Activated T-helper 1 cell treated with anti-CD3 and anti-CD28 coated beads, Interleukin-2, amount 50 U/mL, for 16 hours (primary cell): Measurements from ENCODE around the gene HOXA9.

Experiments used
- DNase-seq, 2 donors: peaks; one replicate each; pipeline ENCODE4 v3.0.0-alpha.2; 2020; ENCODE audit warnings: low read depth in 1 of 2, low spot score in 1 of 2

HOXA9 gene

DNA sequence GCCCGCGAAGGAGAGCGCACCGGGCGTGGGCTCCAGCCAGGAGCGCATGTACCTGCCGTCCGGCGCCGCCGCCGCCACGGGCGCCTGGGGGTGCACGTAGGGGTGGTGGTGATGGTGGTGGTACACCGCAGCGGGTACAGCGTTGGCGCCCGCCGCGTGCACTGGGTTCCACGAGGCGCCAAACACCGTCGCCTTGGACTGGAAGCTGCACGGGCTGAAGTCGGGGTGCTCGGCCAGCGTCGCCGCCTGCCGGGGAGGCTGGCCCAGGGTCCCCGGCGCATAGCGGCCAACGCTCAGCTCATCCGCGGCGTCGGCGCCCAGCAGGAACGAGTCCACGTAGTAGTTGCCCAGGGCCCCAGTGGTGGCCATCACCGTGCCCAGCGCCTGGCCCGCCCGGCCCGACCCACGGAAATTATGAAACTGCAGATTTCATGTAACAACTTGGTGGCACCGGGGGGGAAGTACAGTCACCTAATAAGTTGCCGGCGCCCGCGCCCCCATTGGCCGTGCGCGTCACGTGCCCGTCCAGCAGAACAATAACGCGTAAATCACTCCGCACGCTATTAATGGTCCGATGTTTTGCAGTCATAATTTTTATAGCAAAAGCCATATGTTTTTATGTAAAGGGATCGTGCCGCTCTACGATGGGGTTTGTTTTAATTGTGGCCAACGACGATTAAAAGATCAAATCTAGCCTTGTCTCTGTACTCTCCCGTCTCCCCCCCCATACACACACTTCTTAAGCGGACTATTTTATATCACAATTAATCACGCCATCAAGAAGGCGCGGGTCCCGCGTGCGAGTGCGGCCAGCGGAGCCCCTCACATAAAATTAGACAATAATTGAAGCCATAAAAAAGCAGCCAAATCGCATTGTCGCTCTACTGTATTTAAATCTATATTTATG, at the start of gene HOXA9:
HOXA9 (minus strand) TSS at position 449 of the 907 bp plus-strand sequence; CDS start at position 369, 80 bp downstream.
- DNase-seq = no peak

GRCh38 chr7:27214239-27214950, 49.1 kb upstream of the HOXA9 start:
- no peak for DNase-seq

GRCh38 chr7:27213433-27214238, 48.3 kb upstream of the HOXA9 start:
- DNase-seq = no peak

GRCh38 chr7:27212497-27213432, 47.4 kb upstream of the HOXA9 start:
- no peak for DNase-seq

- DNase-seq = no peak
Observed at GRCh38 chr7:27211764-27212204, 46.4 kb upstream of the HOXA9 start.

GRCh38 chr7:27211084-27211446, 45.7 kb upstream of the HOXA9 start:
- DNase-seq = no peak

- no peak for DNase-seq
Observed at GRCh38 chr7:27210441-27211083, 45.2 kb upstream of the HOXA9 start.

- no peak for DNase-seq
Observed at GRCh38 chr7:27209933-27210440, 44.6 kb upstream of the HOXA9 start.

DNA sequence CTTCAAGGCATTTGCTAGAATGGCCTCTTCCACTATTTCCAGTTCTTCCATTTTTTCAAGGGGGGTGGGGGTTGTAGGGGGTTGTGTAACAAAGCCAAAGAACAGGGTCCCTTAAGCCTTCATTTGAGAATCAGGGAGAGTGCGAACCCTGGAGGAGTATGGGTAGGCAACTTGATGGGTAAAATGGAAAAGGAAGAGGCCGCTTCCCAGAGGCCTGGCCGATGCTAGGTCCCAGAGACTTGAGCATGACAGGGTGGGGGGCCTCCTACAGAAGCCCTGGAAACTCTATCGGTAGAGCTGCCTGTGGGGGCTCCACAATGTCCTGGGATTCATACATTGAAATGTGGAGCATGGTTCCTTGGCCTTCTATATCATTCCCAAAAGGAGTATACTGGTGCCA, 43.7 kb upstream of the HOXA9 start:
- DNase-seq = no peak

DNA sequence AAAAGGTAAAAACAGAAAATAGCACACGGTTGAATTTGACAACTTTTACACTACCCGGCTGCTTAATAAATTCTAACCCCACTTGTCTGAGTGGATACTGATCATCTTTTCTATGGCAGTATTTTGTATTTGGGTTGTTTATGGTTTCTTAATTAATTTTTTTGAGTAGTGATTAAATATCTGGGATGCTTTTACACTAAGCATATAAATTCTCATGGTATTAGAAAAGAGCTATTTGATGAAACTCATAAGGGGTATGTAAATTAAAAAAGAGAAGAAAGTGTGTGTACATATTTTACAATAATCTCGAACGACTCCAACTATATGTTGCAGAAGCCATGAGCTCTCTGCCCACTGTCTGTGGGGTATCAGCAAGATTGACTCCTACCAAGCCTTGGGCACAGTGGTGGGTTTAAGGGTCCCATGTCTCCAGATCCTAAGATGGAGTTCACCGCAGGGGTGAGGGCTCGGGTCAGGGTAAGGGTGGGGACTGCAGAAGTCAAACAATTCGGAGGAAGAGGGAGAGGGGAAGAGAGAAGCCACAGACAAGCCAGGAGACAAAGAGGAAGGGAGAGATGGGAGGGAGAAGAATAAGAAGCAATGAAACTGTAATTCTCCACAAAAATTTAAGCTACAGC, 42.1 kb upstream of the HOXA9 start:
- no peak for DNase-seq

- no peak for DNase-seq
Observed at GRCh38 chr7:27205325-27206280, 40.3 kb upstream of the HOXA9 start.

GRCh38 chr7:27204851-27205322, 39.5 kb upstream of the HOXA9 start:
- no peak for DNase-seq

- no peak for DNase-seq
Observed at GRCh38 chr7:27203964-27204594, 38.7 kb upstream of the HOXA9 start.

DNA sequence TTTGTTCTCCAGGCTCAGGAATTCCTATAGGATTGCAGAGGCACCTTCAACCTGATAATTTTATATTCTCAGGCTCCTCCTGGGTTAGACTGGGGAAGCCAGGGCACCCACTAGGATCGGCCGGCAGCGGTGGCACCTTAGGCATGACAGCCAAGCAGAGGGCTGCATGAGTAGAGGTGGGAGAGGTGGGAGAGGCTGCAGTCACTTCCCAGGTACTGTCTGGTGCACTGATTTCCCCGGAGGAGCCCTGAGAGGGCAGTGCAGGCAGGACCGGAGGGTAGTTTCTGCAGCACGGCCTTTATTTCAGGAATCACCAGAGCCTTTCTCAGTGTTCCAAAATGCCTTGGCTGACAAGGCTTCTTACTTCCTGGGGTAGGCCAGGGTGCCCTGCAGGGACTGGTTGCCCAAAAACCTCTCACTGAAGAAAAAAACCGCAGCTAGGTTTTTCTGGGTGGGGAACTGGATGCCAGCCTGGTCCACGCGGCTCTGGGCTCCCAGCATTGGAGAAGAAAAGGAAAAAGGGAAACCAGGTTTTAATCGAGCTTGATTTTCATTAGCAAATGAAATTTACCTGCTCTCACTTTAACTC, 38.1 kb upstream of the HOXA9 start:
- no peak for DNase-seq

GRCh38 chr7:27202862-27203134, 37.5 kb upstream of the HOXA9 start:
- no peak for DNase-seq

DNA sequence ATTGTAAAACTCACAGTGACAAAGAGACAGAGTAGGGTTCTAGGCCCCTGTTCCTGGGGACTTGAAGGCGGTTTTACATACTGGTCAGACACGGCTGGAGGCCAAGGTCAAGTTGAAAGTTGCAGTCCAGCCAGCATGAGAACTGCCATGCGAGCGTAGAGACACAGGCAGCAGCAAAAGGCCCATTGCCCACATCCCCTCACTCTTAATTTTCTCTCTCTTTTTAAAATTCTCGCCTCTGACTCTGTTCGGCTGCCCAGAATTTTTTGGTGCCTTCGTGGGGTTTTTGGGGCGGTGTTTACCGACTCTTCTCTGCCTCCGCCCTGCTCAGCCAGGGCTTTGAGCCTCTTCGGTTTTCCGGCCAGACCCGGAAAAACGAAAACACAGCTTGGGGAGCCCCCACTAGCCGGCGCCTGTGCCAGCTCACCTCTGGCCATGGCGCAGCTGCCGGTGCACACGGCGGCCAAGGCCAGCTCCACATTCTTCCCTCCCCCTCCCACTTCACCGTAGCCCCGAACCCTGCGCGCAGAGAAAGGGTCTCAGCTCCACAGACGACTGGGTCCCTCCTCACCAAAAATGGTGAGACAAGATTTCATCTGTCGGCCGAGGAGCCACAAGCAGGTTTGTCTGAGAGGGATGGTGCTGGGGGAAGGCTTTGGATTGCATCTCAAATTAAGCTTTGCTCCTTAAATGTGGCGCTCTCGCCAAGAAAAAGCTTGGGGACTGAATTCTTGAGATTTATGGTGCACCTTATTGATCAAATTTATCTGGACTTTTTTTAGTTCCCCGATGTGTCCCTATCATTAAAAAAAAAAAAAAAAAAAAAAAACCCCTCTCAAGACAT, 36.9 kb upstream of the HOXA9 start:
- no peak for DNase-seq
